Endothelial cell of umbilical vein (primary cell): ENCODE results near the gene YWHAH. TPM values are rescaled to one million over a fixed set of nuclear protein-coding genes. Genes with fewer than 3 reads are reported as not detected.

Experiments
- BruUV-seq: library from RNA; stranded (reverse); fragments of 400-500 nt; replicated peaks from 2 replicates; lab custom pipeline; 2021; lab: Mats Ljungman, UMichigan
- CTCF ChIA-PET: fragments of 300-600, 350-600 bp; sonication (Branson Sonifier 250); formaldehyde crosslinking; loops from one replicate; lab custom pipeline; 2021; ENCODE audit warnings: antibody characterized with exemption, inconsistent platforms; lab: Charles Lee
- POLR2A ChIA-PET: fragments of 300-600, 350-600 bp; sonication (Branson Sonifier 250); formaldehyde crosslinking; loops from one replicate; lab custom pipeline; 2021; ENCODE audit warnings: antibody characterized with exemption, inconsistent platforms; lab: Charles Lee
- DNase-seq: peaks from one replicate; pipeline ENCODE4 v3.0.0-alpha.2; 2011; ENCODE audit warnings: low read depth, low spot score
- FAIRE-seq: peaks from 2 replicates; lab custom pipeline; 2011; peaks lifted over from hg19 to GRCh38; lab: Jason Lieb, UNC
- H2AFZ ChIP-seq: 2 replicates; pipeline ENCODE4 v1.6.0; 2012; ENCODE audit warnings: low read depth, low read length, control low read depth, inconsistent platforms
- H3K27ac ChIP-seq: 2 replicates; pipeline ENCODE4 v1.5.1; 2011; ENCODE audit warnings: low read depth, mild to moderate bottlenecking, control low read depth, low read length, moderate library complexity; ENCODE audit not compliant: insufficient read depth
- H3K27me3 ChIP-seq, 2 experiments: 2 replicates each; pipeline versions ENCODE4 v1.6.0 to v1.6.1; 2011; ENCODE audit warnings: low read length in 2 of 2, mixed read lengths in 1 of 2; ENCODE audit not compliant: control insufficient read depth in 2 of 2, insufficient read depth in 2 of 2
- H3K36me3 ChIP-seq, 2 experiments: 2 replicates in 1 of 2; 3 replicates in 1 of 2; pipeline ENCODE4 v1.5.1; 2011; ENCODE audit warnings: low read length in 2 of 2, mild to moderate bottlenecking in 1 of 2, moderate library complexity in 1 of 2; ENCODE audit not compliant: control insufficient read depth in 2 of 2, insufficient read depth in 2 of 2; ENCODE audit errors: extremely low read depth in 1 of 2
- H3K4me1 ChIP-seq: 3 replicates; pipeline ENCODE4 v1.5.1; 2011; ENCODE audit warnings: mild to moderate bottlenecking, low read length; ENCODE audit not compliant: control insufficient read depth, insufficient read depth; ENCODE audit errors: extremely low read depth
- H3K4me2 ChIP-seq: 2 replicates; pipeline ENCODE4 v1.6.1; 2011; ENCODE audit warnings: low read length, control low read depth, mixed read lengths; ENCODE audit not compliant: insufficient read depth
- H3K4me3 ChIP-seq, 3 experiments: fragments of 200-600 bp in 1 of 3; sonication (generic), shearing (Covaris generic) in 1 of 3; replicated peaks in 1 of 3; 2 replicates each; pipeline ENCODE4 v1.5.1; 2011 to 2016; ENCODE audit warnings: control low read depth in 3 of 3, low read length in 3 of 3, mild to moderate bottlenecking in 2 of 3, inconsistent platforms in 1 of 3, low read depth in 1 of 3, moderate library complexity in 1 of 3; ENCODE audit not compliant: insufficient read depth in 1 of 3
- H3K79me2 ChIP-seq: 2 replicates; pipeline ENCODE4 v1.6.0; 2012; ENCODE audit warnings: low read length, inconsistent platforms; ENCODE audit not compliant: control insufficient read depth, insufficient read depth
- H3K9ac ChIP-seq: replicated peaks from 2 replicates; pipeline ENCODE3; 2011; ENCODE audit warnings: low read length, control low read depth; ENCODE audit not compliant: insufficient read depth; ENCODE audit errors: extremely low read depth
- H3K9me1 ChIP-seq: replicated peaks from 3 replicates; pipeline ENCODE4 v1.6.0; 2011; ENCODE audit warnings: mild to moderate bottlenecking, low read length; ENCODE audit not compliant: control insufficient read depth, insufficient read depth; ENCODE audit errors: extremely low read depth
- H3K9me3 ChIP-seq: replicated peaks from 2 replicates; pipeline ENCODE4 v1.5.1; 2012; ENCODE audit warnings: low read length, inconsistent platforms; ENCODE audit not compliant: control insufficient read depth, insufficient read depth
- H4K20me1 ChIP-seq: replicated peaks from 2 replicates; pipeline ENCODE3; 2011; ENCODE audit warnings: mild to moderate bottlenecking, low read length; ENCODE audit not compliant: control insufficient read depth, insufficient read depth; ENCODE audit errors: extremely low read depth
- EZH2 ChIP-seq: IDR thresholded peaks from 2 replicates; pipeline ENCODE4 v1.6.1; 2012; ENCODE audit warnings: borderline replicate concordance, low read depth, mild to moderate bottlenecking, moderate library complexity, low read length, inconsistent platforms; ENCODE audit not compliant: severe bottlenecking
- FOS ChIP-seq: IDR thresholded peaks from 2 replicates; pipeline ENCODE4 v1.6.1; 2011; ENCODE audit warnings: mild to moderate bottlenecking, low read length, moderate library complexity, borderline replicate concordance; ENCODE audit not compliant: insufficient read depth
- GATA2 ChIP-seq: IDR thresholded peaks from 2 replicates; pipeline ENCODE4 v1.7.0; 2011; ENCODE audit warnings: low read depth, mild to moderate bottlenecking, moderate library complexity, mixed read lengths, low read length; ENCODE audit not compliant: insufficient read length, insufficient read depth
- JUN ChIP-seq: IDR thresholded peaks from 2 replicates; pipeline ENCODE4 v1.6.1; 2011; ENCODE audit warnings: borderline replicate concordance, low read depth; ENCODE audit not compliant: insufficient read length, insufficient read depth
- MYC ChIP-seq: IDR thresholded peaks from one replicate; pipeline ENCODE4 v1.6.1; 2011; ENCODE audit warnings: mild to moderate bottlenecking, low read depth, low read length
- POLR2A ChIP-seq: IDR thresholded peaks from 2 replicates; pipeline ENCODE4 v1.6.1; 2012; ENCODE audit warnings: low read depth, mild to moderate bottlenecking, control low read depth, low read length
- POLR2AphosphoS5 ChIP-seq: IDR thresholded peaks from 2 replicates; pipeline ENCODE4 v1.6.1; 2012; ENCODE audit warnings: low read depth, mild to moderate bottlenecking, control low read depth, low read length, moderate library complexity; ENCODE audit not compliant: insufficient read depth
- dilution Hi-C: fragments of 300-500 bp; cut with MboI; formaldehyde crosslinking; loops from one replicate; pipeline ENCODE4 v1.15.0; 2019; ENCODE audit warnings: low sequenced_read_pairs; ENCODE audit not compliant: extremely low pct_ligation_motif_present
- intact Hi-C: fragments of 100-400 bp; cut with micrococcal nuclease; formaldehyde crosslinking; loops from one replicate; pipeline ENCODE4 v1.10.0; 2022
- polyA plus RNA-seq, 4 experiments: library from polyadenylated mRNA; depleted of rRNA in 3 of 4; stranded (reverse) in 3 of 4; unstranded in 1 of 4; fragments of >200 nt; gene quantifications; 2 replicates each; pipeline versions ENCODE4 v1.2.1 to v1.2.3, GENCODE V29; 2011 to 2012; ENCODE audit warnings: missing spikeins in 1 of 4
- total RNA-seq: library from RNA; stranded (reverse); gene quantifications from 2 replicates; pipeline ENCODE4 v1.2.3, GENCODE V29; 2021
- TF ChIP-seq, protein P1 (sequence below), 2 donors: IDR thresholded peaks; 1 replicate in 1 of 2; 2 replicates in 1 of 2; pipeline ENCODE4 v1.5.1; 2011; ENCODE audit warnings: low read length in 2 of 2, mild to moderate bottlenecking in 2 of 2, moderate library complexity in 2 of 2, control low read depth in 1 of 2, inconsistent platforms in 1 of 2, low read depth in 1 of 2; ENCODE audit not compliant: insufficient read depth in 1 of 2; ENCODE audit errors: extremely low read depth in 1 of 2
- TF ChIP-seq, protein P2 (sequence below): IDR thresholded peaks from 2 replicates; pipeline ENCODE4 v1.6.1; 2011; ENCODE audit not compliant: insufficient read depth, insufficient read length

The YWHAH gene
- total and polyA plus RNA-seq, 2 donors (not counting 3 experiments of a cell fraction or from before 2014, with no cell fraction given), result 73.6 to 170 TPM

DNA sequence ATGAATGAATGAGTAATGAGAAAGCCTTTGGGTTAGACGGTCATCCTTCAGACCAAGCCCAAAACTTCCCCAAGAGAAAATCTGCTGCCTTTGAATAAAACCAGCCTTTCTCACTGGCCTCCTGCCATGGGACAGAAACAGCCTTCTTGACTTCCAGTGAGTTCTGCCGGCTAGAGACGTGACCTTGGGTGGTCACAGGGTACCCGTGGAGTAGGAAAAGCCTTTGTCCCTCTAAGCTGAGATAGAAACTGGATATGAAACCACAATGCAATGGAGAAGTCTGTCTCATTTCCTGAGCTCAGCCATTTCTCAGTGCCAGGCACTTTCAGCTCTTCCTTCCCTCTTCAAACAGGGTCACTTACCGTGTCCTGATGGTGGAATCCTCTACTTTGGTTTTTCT is 21.2 kb upstream of the YWHAH start:
- Histone ChIP-seq H3K36me3 (no peaks in the 10 kb centered on the region), H3K4me3 (no peak overlapping the region), H3K79me2 (no peaks in the 10 kb centered on the region), H3K9me3 (no peaks in the 10 kb centered on the region), H4K20me1 (no peaks in the 10 kb centered on the region), H2AFZ (peak overlapping the region; percentile 1), H3K4me2 (no peak overlapping the region), H3K4me1 (peaks cover 12% of the 10 kb centered on the region), H3K9ac (no peak overlapping the region), H3K9me1 (no peaks in the 10 kb centered on the region), H3K27ac (no peak overlapping the region), H3K27me3 (peaks cover 5 to 9% of the 10 kb centered on the region in 2 experiments)
- POLR2A ChIA-PET, result interaction anchor here (0.5 kb wide), 1 partner anchor 179 kb away, joined by 3 read pairs; no protein-coding TSS in a partner anchor
- peak; percentile 47 for DNase-seq
- BruUV-seq, result no TSS peak
- CTCF ChIA-PET, result interaction anchor here (0.9 to 1.0 kb wide), 3 partner anchors 15 to 23 kb away, joined by 3 read pairs; no protein-coding TSS in a partner anchor
- TF ChIP-seq POLR2AphosphoS5 (no peak), GATA2 (peak; percentile 87)
- intact Hi-C loops, result no loop called here
- dilution Hi-C loops, result no loop called here
- FAIRE-seq, result peak; percentile 82

DNA sequence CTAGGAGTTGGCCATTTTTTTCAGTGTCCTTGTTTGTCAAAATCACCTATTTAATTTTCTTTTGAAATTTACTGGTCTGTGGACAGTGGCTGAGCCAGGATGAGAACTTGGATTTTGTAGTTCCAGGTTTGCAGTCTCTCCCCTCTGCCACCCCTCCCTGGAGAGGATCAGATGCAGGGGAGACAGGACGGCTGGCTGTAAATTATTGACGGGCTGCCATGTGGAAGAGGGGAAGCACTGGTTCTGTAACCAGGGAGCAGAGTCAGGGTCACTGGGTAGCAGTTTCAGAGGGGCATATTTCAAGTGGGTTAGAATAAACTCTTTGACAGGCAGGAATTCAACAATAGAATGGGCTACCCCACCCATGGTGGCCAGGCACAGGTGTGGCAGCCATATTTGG is 20.6 kb upstream of the YWHAH start:
- TF ChIP-seq JUN (no peak), FOS (no peak), GATA2 (no peak), POLR2A (no peak), POLR2AphosphoS5 (no peak), MYC (no peak), EZH2 (no peak)
- TF ChIP-seq, protein P1, sequence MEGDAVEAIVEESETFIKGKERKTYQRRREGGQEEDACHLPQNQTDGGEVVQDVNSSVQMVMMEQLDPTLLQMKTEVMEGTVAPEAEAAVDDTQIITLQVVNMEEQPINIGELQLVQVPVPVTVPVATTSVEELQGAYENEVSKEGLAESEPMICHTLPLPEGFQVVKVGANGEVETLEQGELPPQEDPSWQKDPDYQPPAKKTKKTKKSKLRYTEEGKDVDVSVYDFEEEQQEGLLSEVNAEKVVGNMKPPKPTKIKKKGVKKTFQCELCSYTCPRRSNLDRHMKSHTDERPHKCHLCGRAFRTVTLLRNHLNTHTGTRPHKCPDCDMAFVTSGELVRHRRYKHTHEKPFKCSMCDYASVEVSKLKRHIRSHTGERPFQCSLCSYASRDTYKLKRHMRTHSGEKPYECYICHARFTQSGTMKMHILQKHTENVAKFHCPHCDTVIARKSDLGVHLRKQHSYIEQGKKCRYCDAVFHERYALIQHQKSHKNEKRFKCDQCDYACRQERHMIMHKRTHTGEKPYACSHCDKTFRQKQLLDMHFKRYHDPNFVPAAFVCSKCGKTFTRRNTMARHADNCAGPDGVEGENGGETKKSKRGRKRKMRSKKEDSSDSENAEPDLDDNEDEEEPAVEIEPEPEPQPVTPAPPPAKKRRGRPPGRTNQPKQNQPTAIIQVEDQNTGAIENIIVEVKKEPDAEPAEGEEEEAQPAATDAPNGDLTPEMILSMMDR (IDR thresholded peaks at IDR 0.05; ENCODE audit: extremely low read depth in 1 of 2, insufficient read depth in 1 of 2, low read depth in 1 of 2, low read length in 2 of 2), result no peak
- TF ChIP-seq, protein P2, sequence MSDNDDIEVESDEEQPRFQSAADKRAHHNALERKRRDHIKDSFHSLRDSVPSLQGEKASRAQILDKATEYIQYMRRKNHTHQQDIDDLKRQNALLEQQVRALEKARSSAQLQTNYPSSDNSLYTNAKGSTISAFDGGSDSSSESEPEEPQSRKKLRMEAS, result no peak
- Histone ChIP-seq H3K79me2 (no peaks in the 10 kb centered on the region), H3K9me3 (no peaks in the 10 kb centered on the region), H3K4me1 (peaks cover 12% of the 10 kb centered on the region), H3K4me2 (no peak overlapping the region), H4K20me1 (no peaks in the 10 kb centered on the region), H3K4me3 (no peak overlapping the region), H3K36me3 (no peaks in the 10 kb centered on the region), H3K9ac (no peak overlapping the region), H2AFZ (no peak overlapping the region), H3K27ac (no peak overlapping the region), H3K27me3 (peaks cover 5 to 10% of the 10 kb centered on the region in 2 experiments), H3K9me1 (no peaks in the 10 kb centered on the region)
- ChIA-PET POLR2A (no interaction called here), CTCF (interaction anchor here (0.9 to 1.0 kb wide), 3 partner anchors 16 to 22 kb away, joined by 3 read pairs; no protein-coding TSS in a partner anchor)
- DNase-seq (no peak), FAIRE-seq (no peak)
- intact Hi-C loops (no loop called here), dilution Hi-C loops (no loop called here)
- no TSS peak for BruUV-seq
